Stimulated activated CD8-positive, alpha-beta memory T cell treated with anti-CD3 and anti-CD28 coated beads, Interleukin-2, amount 100 ng/mL, for 48 hours (primary cell): ENCODE results near the gene BCL2L14.

Experiments
- DNase-seq, 2 donors: peaks; one replicate each; pipeline ENCODE4 v3.0.0-alpha.2; 2020; ENCODE audit warnings: low read depth in 2 of 2

The BCL2L14 gene

DNA sequence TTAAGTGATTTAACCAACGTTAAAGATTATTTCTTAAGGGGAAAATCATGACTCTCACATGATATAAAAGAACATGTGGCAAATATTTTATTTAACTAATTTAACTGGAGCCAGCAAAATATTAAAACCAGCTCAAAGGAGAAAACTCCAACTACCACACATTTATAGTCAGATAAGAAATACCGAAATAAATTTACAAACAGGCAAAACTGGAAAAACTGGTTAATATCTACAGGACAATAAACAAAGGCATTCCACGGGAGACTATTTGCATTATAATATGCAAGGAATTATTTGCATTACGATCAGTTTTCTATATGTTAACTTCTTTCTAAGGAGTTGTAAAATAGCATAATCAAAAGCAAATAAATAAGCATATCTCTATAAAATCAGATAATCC, 13.8 kb upstream of the BCL2L14 start:
- no peak for DNase-seq

DNA sequence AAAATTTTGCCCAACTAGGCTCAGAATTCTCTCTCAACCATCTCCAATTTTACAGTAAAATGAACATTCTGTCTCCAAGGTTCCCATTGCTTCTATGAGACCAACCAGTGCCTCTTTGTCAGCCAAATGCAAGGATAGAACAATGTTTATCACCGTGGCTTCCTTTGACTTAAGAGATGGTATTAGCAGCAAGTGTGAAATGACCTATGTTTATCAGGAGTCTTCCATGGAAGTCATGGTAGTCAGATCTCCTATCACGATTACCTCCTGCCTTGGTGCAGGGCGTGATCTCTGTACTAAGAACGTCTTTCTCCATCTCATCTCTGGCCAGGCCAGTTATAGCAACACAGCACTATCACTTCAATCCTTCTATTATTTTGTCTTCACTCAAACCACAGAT, 6.1 kb upstream of the BCL2L14 start:
- no peak for DNase-seq

DNA sequence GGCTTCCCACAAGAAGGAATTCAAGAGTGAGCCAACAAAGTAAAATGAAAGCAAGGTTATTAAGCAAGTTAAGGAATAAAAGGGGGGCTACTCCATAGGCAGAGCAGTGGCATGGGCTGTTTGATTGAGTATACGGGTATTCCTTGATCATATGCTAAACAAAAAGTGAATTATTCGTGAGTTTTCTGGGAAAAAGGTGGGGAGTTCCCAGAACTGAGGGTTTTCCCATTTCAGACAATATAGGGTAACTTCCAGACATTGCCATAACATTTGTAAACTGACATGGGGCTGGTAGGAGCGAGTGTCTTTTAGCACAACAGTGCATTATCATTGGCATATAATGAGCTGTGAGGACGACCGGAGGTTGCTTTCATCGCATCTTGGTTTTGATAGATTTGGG, 2.0 kb upstream of the BCL2L14 start:
- no peak for DNase-seq

DNA sequence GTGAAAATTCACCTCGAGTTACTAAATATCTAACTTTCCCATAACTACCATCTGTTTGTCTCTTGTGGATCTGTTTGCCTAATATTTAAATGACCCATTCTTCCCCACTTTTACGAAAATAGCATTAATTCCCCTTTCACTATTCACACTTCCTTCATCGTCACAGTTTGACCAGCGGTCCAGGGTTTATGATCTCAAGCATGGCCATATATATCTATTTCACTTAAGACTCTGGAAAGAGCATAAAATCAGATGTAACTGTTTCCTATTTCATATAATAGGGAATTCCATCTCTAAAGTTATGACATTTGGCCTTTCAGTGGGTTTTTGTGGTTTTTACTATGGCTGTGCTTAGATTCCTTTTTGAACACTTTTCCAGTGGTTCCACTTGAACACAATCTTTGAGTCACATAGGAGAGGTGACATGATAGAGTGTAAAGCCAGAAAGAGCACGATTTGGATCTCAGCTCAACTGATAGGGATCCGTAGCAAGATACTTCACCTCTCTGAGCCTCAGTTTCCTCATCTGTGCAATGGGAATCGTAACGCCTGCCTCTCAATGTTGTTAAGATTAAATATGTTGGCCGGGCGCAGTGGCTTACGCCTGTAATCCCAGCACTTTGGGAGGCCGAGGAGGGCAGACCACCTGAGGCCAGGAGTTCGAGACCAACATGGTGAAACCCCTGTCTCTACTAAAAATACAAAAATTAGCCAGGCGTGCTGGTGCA, 754 bp upstream of the BCL2L14 start:
- DNase-seq: no peak

DNA sequence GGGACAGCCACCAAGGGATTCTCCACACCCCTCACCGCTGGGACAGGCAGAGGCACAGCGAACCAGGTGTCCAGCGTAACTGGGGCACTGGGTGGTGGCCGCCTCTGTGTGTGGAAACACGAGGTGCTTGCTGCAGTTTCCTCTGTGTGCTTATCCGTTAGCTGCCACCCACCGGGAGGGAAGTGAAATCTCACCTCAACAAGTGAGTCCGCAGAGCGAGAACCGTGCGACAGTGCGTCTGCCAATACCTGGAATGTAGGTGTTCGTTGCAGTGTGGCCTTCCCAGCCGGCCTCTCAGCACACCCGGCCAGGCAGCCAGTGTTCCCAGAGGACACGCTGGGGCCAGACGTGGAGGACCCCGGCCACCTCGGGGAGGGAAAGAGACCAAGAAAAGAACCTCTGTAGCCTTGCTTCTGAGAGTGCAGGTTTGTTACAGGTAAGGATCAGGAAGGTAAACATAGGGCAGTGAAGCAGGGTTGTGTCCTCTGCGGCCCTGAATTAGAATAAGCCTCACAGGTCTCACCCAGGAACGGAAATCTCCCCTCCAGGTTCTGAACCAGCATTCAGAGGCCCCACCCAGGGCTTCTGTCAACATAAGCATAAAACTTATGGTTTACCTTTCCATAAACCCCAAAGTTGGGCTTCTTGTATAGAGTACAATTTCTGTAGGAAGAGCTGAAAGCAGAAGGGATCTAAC, 1.5 kb downstream of the BCL2L14 start:
- DNase-seq: no peak

DNA sequence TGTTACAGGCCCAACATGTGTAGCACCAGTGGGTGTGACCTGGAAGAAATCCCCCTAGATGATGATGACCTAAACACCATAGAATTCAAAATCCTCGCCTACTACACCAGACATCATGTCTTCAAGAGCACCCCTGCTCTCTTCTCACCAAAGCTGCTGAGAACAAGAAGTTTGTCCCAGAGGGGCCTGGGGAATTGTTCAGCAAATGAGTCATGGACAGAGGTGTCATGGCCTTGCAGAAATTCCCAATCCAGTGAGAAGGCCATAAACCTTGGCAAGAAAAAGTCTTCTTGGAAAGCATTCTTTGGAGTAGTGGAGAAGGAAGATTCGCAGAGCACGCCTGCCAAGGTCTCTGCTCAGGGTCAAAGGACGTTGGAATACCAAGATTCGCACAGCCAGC, 8.6 kb downstream of the BCL2L14 start:
- no peak for DNase-seq

DNA sequence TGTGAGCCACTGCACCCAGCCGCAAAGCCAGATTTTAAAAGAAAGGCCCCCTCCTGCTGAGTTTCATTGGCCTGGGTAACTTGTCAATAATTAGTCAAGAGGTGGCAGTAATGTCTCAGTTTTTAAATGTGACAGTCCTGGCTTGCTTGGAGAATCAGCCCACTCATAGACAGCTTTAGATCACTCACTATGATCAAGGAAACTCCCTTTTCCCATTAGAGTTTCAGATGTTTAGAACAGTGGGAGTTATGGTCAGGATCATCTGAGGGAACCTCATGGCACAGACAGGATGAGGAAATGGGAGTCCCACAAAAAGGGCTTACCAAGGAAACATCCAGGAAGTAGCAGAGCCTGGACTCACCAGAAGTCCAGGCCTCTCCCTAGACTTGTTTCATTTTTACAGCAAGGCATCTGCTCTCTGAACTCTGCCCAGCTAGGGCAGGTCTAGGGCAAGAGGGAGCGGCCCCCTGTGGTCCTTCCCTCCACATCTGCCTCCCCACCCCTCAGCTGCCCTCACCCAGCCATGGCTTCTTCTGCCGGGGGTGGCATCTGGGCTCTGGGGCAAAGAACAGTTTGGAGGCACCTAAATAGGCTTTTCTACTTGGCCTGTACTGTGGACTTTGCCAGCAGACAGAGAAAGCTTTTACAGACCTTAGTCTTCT, 11.2 kb downstream of the BCL2L14 start:
- DNase-seq: no peak

DNA sequence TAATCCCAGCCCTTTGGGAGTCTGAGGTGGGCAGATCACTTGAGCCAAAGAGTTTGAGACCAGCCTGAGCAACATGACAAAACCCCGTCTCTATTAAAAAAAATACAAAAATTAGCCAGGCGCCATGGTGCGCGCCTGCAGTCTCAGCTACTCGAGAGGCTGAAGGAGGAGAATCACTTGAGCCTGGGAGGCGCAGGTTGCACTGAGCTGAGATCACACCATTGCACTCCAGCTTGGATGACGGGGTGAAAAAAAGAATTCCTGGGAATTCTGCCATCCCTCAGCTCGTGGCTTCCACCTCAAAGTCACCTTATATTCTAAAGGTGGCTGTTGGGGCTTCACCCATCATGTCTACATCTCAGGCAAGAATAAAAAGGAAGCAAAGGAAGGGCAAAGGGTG, 12.9 kb downstream of the BCL2L14 start:
- no peak for DNase-seq

DNA sequence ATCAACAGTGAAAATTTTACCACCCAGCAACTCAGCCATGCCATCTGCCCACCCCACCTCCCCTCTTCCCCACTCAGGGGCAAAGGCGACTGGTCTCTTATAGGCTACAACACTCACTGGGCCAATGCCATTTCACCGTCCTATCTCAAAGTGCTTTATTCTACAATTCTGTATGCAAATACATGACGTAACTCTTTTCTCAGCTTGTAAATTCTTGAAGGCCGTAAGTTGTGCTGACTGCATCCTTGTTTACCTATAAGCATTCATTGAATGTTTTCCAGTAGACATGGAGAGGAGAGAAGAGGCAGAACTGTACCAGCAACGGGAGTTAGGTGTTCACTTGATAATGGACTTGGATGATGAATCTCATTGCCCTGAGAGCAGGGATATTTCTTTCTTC, 15.6 kb downstream of the BCL2L14 start:
- DNase-seq: no peak

DNA sequence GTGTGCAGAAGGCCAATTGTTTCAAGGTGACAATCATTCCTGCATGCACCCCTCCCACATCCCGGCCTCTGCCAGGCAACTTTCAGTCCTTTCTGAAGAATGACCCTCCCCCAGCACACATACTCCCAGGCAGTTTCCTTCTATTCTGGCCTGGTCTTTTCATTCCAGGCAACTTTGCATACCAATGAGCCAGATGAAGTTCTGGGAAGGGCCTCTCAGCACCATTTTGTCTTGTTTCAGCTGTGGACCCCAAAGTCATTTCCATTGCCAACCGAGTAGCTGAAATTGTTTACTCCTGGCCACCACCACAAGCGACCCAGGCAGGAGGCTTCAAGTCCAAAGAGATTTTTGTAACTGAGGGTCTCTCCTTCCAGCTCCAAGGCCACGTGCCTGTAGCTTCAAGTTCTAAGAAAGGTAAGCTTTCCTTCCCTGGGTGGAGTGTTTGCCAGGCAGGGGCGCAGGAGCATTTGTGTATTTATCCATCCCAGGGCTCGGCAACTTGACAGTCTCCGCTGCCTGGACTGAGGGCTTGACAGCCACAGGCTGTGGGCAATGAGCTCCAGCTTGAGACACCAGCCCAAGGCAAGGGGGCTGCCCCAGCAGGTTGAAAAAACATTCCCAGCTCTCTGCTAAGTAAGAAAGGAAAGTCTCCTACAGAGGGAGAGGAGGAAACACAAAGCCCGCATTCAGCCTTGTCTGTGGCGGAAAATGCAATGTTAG, 16.4 kb downstream of the BCL2L14 start:
- no peak for DNase-seq

DNA sequence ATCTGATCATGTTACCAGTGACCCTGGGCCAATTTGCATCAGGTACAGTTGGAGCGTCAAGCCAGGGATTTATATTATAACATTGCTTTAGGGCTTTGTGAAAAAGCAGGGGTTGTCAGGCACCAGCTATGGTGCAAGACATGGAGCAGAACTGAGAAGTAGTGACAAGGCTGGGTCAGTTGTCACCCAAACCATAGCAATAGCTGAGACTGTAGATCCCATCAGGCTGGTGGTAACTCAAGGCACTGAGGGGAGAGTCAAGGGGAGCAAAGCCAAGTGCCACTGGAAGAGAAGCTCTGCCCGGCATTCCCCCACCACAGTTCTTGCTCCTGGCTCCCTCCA, 16.9 kb downstream of the BCL2L14 start:
- no peak for DNase-seq

DNA sequence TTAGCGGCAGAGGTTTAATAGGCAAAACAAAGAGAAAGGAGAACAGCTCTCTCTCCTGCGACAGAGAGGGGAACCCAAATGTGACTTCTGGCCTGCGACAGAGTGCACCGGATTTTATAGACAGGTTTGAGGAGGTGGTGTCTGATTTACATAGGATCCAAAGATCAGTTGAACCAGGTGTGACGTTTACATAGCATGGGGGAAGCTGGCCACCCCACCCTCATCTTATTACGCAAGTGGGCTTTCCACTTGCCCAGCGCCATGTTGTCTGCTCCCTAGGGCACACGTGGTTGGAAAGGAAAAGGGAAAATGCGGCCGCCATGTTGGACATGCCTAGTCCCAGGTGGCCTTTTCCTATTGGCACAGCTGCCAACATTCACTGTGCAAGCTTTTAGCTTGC, 17.4 kb downstream of the BCL2L14 start:
- DNase-seq: no peak

DNA sequence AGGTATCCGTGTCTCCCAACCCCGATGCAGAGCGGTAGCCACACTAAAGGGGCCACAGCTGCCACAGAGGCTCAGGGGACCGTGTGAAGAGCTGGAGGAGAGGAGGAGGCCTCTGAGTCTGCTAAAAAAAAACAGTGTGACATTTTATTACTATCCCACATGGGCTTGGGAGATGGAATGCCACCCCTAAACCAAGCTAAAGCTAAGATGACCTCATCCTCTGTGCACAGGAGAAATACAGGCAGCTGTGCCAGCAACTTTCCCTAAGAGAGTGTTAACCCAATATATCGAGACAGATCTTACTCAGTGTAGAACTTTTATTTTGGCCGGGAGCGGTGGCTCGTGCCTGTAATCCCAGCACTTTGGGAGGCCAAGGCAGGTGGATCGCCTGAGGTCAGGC, 18.0 kb downstream of the BCL2L14 start:
- DNase-seq: no peak

DNA sequence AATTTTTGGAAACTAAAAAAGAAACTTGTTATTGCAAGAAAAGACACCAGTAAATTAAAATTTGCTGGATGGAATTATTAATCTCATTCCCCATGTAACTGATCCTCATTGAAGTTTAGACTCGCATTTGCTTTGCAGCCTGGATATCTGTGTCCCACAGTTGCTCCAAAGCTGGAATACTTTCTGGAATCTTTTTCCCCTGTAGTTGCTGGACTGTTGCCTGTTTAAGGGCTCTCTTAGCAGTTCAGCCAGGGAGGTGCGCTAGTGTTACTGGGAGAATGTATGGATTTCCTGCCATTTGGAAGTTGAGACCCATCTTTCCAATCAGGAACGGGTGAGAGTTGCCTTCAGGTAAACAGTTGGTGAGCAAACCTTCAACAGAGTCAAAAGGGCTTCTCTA, 20.3 kb downstream of the BCL2L14 start:
- no peak for DNase-seq

DNA sequence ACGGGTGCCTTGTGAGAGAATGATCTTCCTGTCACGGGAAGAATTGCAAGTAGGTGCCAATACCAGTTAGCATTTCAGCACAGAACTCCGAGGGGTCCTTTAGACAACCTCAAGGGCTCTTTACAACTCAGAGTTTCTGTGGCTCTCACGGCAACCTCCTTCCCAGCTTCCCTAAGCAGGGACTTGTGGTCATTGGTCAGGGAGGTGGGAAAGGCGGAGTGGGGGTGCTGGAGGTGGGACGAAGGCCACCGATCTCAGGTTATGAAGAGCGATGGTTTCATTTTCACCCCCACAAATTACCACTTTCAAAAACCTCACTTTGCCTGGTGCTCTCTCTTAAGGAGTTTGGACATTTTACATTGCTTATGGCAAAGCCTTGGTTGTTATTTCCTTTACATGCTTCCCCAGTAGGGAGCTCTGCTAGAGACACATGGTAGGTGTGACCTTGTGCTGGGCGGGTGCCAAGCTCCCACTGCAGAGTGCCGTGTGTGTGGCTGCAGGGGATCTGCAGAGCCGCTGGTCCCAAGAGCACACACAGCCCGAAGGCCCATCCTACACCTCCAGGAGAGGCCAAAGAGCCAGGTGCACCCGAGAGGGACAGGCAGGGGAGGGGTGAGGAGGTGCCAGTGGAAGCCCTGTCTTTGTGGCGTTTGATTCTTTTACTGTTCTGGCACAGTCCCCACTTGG, 21.4 kb downstream of the BCL2L14 start:
- DNase-seq: no peak

DNA sequence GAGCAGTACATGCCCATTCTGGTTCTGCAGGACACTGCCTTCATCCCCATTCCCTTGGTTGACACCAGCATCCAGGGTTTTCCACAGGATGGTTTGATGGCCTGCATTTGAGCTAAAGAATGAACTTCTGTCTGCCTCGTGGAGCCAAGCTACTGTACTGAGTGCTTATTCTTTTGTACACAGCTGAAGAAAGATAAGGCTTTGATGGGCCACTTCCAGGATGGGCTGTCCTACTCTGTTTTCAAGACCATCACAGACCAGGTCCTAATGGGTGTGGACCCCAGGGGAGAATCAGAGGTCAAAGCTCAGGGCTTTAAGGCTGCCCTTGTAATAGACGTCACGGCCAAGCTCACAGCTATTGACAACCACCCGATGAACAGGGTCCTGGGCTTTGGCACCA, 23.7 kb downstream of the BCL2L14 start:
- DNase-seq: no peak

DNA sequence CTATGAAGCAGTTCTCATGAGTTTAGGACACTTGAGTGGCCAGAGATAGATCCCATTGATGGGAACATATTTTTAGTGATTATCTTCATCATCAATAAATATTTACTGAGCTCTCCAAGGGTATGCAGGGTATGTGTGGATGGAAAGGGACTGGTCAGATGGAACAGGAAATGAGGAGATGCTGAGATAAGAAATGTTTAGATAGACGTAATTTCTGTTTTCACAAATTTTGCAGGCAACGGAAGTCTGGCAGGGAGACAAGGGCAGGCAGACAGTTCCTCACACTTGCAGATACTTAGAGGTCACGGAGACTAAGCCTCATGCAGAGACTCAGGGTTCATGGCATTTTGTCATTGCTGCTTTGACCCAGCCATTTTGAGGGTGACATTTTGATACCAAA, 24.3 kb downstream of the BCL2L14 start:
- no peak for DNase-seq

DNA sequence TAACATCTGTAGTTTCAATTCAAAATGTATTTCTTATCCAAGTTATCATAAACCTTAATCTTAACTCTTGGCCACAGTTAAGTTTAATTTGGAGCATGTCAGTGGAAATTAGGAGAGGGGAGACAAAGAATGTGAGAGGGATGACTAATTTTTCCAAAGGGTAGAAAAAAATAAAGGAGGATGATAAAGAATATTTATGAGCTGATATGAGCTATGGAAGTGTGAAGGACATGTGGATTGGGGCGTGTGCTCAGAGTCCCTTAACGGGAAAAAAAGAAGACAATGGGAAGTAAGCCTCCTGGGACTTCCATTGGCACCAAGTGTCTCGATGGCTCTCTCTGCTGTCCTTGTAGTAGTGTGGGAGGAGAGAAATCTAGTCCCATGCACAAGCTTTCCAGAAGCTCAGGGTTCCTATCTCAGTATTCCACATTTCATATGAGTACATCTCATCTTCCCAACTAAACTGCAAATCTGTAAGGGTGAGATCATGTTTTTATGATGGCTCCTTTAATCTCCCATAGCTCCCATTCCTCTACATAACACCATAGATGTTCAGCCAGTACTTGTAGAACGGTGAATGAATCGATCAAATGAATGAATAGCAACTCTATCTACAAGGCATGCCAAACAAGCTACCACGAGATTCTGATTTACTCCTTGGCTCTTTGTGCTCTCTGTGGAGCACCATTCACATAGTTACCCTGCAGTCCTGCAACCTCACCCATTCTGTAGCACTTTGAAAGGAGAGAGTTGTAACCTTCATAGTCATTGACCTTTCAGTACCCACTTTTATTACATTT, 27.4 kb downstream of the BCL2L14 start:
- no peak for DNase-seq

DNA sequence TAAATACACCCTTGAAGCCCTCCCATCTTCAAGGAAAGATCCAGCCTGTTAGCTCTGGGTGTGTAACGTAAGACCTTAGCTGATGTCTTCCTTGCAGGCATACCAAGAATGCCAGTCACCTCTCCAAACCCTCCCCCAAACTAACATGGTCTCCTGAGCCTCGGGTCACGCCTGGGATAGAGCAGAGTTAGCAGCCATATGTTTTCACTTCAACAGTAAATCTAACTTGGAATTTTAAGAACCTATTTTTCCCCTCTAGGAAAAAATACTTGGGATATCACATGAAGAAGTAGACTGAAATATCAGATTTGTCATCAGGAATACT, 27.9 kb downstream of the BCL2L14 start:
- DNase-seq: no peak

DNA sequence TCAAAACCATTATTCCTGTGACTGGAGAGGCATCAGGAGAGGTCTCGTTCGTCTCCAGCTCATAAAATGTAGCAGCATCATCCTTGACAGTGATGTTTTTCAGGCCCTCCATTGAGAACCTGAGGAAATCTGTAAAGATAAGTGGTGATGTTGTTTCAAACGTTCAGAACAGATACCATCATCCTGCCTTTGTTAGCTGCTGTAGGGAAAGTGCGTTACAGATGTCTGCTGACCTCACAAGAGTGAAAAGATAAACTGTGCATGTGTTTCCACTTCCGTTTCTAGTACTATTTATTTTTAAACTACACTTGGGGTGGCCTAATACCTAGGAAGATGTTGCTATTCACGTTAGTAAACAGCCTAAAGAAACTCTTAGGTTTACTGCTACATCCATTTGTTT, 28.4 kb downstream of the BCL2L14 start:
- DNase-seq: no peak

DNA sequence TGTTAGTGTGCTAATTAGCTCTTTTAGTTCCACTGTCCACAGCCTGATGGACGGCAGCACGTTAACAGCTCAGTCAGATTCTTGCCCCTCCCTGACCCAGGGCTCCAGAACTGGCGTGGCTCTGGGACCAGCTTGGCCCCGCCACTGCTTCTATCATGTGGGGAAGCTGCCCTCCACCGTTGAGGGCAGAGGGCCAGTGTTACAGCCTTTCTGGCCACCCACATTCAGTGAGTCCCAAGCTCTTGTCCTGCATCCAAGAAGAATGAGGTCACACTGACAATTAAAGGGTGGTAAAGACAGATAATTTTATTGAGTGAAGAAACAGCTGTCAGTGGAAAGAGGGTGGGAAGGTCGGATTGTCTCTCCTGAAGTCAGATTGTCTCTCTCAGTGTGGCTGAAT, 36.9 kb downstream of the BCL2L14 start:
- DNase-seq: no peak
